Right kidney (tissue), 1 donor: ENCODE data around the gene NBEA.

ENCODE experiments used
- DNase-seq: peaks from one replicate; pipeline ENCODE4 v3.0.0-alpha.2; 2016

The NBEA gene

DNA sequence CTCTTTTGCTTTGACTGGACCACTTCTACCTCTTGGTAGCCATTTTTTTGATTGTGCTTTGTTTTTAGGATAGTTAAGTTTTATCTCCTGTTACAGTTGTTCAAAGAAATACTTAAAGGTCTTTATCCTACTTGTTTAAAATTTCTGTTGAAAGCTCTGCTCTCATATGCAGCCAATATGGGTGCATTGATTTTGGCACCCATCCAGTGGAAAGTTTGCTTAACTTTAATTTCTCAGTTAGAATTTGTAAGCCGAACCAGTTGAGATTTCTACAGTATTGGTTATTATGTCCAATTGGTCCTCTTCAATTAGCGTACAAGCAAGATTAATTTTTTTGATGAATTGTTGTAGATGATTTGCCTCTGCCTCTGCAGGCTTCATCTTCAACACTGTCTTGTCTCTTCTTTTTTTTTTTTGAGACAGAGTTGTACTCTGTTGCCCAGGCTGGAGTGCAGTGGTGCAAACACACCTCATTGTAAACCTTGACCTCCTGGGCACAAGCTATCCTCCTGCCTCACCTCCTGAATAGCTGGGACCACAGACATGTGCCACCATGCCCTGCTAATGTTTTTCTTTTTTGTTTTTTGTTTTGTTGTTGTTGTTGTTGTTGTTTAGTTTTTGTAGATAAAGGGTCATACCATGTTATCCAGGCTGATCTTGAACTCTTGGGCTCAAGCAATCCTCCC, 469.1 kb downstream of the NBEA start:
- no peak for DNase-seq

DNA sequence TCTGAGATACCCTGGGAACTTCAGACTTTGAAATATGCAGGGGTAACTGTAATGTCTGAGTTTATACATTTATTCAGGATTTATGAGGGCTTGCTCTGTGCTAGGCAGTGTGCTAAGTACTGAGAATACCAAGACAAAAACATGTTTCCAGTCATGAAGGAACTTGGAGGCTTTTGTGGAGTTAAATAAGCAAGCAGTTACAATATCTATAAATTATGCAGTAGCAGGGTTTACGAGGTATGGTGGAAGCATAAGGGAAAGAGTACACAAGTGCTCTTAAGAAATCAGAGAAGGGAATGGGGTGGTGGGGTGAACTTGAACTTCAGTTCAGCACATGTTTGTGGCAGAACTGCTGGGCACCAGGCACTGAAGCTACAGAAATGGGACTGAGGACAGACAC, 506.4 kb downstream of the NBEA start:
- DNase-seq, result no peak

DNA sequence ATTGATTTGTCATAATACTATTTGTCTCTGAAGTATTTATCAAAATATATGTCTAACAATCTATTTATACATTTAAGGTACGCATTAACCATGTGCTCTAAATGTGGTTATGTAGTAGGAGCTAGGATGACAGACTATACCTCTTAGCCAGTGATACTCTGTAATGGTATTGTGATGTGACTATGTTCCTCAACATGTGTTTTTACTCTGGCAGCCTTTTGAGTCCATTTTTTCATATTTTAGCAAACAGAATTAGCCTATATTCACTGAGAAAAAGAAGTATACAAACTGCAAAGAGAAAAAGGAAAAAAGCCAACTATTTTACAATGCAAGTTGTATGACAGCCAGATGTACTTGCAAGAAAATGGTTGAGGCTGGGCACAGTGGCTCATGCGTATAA, 507.8 kb downstream of the NBEA start:
- no peak for DNase-seq

DNA sequence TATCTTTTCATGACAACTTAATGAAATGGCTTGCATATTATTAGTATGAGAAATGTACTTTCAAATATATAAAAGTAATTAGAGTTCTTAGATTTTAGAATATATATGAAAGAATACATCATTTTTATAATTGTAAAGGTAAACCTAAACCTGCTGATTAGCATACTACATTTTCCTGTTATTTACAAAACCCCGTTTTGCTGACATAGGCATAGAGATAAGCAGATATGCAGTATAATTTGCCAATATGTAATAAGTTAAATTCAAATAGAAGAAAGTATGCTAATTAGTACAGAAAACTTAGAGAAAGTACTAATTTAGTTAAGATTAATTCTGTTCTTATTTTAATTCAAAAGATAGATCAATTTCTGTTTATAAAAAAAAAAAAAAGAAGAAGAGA, 513.0 kb downstream of the NBEA start:
- DNase-seq, result no peak

DNA sequence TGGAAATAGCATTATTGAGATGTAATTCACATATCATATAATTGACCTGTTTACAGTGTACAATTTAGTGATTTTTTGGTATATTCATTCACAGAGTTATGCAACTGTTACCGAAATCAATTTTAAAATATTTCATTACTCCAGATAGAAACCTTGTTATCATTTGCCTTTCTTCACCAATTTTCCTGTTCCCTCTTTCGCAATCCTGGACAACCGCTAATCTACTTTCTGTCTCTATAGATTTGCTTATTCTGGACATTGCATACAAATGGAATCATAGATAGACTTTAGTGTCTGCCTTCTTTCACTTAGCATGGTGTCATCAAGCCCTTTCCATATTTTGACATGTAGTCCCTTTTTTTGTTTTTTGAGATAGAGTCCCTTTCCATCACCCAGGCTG, 515.2 kb downstream of the NBEA start:
- DNase-seq, result no peak

DNA sequence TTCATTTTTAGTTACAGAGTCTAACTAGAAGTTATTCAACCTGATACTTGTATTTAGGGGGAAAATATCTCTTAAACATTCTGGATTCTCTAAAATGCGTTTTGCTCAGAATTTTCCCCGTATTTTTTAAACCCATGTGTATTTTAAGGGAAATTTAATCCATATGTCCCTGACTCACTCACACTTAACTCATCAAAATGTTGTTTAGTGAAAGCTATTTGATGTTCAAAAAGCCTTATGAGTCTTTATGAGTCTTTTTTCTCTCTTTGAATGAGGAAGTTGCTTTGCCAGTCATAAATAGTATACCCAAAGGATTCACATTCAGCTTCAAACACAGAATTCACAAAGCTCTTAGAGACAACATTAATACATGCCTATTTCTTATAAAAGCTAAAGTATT, 518.0 kb downstream of the NBEA start:
- DNase-seq, result no peak

DNA sequence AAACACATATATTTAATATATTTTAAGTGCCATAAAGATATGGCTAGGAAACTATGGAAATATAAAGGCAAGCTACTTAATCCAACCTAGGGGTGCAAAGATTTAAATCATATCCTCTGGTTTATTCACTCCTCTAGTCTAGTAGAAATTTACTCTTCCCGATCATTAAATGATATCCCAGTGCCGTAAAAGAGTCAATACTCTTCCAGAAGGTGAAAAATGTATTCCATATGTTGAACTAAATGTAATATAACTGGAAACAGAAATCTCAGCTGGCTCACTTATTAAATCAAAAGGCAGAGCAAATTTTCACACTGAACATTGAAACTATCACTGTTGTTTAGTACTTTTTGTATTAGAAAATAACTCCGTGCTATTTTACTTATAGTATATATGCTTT, 523.3 kb downstream of the NBEA start:
- DNase-seq, result no peak

DNA sequence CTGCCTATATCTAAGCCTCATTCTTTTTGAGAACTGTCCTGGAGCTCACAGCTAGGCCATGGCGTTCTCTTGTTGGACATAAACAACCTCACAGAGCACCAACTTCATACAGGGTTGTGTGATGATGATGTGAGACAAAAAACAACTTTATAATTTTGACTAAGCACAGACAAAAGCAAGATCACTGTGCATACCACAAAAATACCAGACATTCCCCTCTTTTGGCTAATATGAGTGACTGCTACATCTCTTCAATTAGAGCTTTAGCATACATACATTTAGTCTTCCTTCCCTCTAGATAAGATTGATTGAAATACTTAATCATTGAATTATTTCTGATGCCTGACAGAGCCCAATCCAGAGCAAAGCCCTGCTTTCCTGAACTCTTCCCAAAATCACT, 526.1 kb downstream of the NBEA start:
- DNase-seq, result no peak

DNA sequence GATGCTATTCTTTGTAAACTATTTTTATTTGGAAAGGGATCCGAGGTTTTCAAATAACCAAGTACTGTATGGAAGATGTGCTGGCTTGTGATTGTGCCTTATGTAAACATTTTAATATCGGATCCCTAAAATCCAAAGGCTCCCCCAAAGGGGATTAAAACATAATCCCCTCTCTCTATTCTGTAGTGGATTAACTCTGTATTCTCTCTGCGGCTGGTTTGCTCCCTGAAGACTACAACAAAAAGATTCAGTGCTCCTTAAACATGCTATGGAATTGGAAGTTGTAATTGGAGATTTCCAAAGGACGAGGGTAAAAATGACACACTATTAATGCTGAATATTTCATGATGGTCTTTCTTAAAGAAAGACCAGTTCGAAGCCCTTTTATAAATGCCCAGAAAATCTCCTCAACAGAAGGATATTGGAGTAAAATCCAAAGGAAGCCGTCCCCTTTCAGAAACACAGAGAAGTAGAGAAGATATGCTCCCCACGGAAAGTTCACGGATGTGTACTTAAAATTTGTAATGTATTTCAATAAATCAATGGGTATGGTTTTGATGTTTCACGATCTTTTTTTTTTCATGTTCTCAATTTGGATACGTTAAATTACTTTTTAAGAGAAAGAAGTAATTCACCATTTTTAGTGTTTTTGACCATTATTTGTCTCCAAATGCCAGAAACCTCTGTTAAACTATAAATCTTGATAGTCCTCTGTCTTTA, 527.9 kb downstream of the NBEA start:
- peak; percentile 13 for DNase-seq

DNA sequence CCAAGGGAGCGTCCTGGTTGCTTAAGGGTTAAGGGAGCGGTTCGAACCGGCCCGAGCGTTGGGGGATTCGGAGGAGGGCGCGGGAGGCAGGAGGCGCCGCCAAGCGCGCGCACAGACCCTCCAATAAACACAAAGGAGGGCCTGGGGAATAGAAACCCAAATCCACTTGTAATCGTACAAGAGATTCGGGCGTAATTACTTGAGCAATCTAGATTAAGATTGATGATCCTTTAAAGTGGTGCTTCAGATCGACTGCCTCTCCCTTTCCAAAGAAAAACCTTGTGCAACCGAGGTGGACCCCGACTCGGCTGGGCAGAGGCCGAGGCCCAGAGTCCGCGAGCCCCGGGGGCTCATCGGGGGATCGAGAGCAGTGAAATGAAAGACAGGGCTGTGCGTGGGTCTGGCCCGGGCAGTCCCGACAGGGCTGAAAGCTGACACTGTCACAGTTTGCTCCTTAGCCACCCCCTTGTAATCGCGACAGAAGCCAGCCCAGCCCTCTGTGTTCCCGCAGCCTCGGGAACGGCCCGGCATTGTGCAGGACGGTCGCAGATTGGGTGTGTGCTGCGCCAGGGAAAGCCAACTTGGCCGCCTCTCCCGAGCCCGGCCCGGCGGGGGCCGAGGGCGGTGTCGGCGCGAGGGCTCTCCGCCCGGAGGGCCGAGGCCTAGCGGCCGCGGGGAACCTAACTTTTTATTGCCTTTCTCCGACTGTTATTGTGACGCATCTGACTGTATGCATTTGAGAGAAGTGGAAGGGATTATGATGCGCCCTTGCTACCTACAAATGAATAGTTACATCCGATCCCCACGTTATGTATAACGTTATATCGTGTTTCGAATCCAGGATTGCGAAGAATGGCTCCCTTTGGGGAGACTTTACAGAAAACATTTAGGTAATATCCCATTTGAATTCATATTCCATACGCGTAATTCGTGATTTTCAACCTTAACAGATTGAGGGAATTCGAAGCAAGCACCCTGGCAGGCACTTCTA, 528.9 kb downstream of the NBEA start:
- peak; percentile 94 for DNase-seq

DNA sequence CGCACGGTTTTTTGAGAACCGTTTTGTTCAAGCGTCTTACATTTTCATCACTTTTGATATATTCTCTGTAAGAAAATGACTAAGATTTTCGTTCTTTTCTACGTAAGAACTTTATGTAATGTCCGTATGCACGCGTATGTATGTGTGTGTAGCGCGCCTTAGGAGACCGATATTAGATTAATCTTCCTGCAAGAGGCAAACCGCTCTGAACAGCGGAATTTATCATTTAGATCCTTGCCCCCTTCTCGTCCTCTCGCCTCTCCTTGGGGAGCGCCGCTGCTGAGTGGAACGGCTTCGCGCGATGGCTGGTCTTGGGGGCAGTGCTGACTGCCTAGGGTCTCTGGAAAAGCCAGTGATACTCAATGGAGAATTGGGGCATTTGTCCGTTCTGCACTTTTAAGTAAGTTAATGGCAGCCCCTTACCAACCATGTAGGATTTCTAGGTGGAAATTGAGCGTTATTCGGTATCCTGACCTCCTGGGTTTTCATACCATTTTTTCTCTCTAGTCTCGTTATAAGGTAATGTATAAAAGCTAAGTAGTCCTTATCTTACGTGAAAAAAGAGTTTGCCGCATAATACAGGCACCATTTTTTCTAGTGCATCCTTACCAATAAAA, 529.7 kb downstream of the NBEA start:
- peak; percentile 71 for DNase-seq

DNA sequence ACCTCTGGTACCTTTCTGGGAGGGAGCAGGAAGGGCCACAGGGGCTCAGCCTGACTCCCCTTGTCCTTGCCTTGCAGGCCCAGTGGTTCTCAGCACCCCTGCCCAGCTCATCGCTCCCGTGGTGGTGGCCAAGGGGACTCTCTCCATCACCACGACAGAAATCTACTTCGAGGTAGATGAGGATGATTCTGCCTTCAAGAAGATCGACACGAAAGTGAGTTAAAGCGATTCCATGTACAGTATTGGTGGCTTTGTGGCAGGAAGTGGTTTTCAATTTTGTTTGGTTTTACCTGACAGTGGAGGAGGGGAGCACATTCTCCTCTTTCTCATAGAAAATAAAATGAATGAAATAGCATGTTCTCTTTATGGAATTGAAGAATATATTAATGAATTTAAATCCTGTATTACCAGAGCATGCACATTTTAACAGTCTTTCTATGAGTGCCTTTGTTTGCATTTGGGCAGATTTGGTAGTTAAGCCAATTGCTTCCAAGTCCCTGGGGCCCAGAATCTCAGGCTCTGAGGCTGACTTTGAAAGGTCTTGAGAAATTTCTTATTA, 530.3 kb downstream of the NBEA start:
- DNase-seq, result peak; percentile 54

DNA sequence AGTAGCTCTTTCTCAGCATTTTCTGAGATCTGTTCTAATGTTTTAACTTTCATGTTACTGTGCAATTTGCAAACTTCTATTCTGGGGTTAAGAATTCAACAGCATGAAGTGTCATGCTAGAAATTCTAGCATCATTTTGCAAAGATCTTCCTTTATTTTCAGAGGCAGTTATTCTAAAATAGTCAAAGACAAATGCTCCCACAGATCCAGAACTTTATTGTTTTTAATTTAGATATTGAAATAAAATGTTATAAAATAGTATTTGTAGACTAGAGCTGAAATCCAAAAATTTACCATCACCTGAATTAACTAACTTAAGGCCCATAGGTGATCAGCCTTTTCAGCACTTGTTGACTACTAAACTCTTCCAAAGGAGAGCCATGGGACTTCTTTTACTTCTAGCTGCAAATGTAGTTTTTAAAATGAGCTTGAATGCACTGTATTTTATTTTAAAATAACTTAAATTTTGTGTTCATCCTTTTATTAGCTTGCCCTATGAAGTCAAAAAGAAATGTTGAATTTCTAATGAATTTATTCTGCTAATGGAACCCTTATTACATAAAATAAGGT, 531.2 kb downstream of the NBEA start:
- DNase-seq, result peak; percentile 17

DNA sequence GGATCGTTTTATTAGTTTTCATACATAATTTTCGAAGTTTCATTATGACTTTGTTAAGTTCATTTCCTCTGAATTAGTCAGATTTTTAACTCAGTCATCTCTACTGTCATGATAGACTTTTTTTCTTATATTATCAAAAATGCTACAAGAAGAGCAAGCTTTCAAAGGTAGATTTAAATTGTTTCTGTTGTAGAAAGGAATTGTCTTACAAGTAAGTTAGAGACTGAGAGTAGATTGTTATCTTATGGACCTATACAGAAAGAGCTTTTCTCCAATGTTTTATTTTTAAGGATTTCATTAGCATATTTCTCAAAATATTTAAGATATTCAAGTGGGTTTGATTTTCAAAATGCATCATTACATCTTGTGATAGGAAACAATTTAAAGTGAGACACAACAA, 531.7 kb downstream of the NBEA start:
- DNase-seq, result peak; percentile 10

DNA sequence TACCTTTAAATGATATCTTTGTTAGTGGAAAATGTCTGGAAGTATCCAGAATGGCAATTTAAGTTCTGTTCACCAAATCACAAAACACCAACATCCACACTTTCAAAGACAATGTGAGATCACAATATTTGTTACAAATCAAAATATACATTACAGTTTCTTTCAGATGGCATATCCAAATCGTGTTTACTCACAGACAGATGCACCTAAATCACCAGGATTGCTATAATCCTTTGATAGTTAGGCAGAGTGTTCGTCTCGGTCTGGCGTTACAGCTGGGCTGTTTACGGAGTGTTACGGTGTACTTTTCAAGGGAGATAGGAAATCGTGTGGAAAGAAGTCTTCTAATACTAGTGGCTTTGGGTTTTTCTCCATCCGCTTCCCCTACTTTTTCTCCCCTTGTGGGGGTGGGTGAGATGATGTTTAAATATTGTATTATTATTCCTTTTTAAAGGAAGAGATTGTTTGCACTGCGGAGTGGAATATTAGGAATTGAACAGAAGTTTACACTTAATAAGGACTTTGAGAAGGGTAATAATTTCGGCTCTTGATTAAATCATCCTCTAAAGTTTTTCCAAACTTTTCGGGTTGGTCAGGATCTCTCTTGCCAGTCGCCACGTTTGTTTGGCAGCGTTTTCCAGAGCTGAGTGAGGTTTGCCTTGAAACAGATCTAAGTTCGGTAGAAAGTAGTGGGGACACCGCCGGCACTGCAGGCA, 532.6 kb downstream of the NBEA start:
- DNase-seq, result peak; percentile 64

DNA sequence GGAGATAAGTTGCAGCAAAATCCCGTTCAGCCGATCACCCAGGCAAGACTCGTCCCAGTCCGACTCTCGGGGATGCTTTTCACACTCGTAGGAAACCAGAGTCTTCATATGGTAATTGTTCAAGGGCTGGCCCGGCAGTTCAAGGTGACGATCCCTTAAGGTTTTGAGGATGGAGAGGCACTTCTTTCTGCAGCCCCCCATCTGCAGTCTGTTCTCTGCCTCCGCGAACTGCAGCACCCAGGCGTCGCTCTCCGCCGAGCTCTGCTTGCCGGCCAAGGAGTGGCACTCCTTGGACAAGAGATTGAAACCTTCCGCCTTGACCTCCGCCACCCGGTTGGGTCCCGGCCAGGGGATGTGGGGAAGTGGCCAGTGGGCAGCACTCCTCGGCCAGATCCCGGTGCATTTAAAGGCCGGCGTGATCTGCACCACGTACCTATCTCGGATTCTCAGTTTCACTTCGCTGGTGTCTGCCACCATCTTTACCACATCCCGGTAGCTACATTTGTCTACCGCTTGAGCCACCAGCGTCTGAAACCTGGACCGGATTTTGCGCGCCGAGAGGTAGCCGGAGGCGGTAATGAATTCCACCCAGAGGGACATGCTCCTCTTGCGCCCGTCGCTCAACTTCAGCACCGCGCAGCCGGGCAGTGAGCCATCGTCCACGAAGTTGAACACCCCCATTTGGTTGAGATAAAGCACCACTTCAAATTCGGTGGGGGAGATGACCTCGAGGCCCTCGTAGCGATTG, 533.3 kb downstream of the NBEA start:
- peak; percentile 83 for DNase-seq

DNA sequence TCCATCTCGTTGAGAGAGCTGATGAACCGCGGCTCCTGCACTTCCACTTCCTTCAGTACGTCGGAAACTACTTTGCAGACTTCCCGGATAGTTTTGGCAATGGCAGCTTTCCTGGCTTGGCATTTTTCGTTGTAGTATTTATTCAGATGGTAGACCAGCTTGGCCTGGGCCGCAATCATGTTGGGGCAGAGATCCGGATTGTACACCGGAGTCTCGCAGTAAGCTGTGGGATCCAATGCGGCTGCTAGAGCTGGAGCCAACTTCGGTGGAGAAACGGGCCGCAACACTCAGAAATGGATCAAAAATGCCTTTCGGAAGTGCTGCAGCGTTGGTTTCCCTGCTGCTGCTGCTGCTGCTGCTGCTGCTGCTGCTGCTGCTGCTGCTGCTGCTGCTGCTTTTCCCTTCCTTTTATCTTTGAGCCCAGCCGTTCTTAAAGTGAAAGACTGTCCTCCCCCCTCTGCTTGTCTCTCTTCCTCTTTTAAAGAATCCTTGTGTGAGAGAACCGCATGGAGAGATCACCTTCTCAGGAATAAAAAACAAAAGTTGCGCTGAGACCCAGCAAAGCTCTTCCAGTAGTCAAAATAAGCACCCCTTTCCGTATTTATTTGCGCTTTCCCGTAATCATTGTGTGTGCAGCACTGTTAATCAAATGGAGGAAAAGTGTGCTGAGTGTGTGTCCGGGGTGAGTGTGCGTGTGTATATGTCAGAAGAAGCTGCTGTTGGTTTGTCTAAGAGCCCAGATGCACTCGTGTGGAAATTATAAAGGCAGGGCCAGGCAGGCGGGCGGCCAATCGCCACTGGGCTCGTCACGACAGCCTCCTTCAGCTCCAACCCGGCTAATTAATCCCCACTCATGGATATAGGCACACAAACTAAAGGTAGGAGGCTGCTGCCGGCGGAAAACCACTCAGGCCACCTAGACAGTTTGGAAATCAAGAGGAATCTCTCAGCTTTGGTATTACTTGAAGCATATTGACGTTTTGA, 534.2 kb downstream of the NBEA start, which contains the start of gene MAB21L1:
MAB21L1 (minus strand) TSS at position 730 of the 984 bp plus-strand sequence; CDS start at position 179, 551 bp downstream.
- DNase-seq, result peak; percentile 80

DNA sequence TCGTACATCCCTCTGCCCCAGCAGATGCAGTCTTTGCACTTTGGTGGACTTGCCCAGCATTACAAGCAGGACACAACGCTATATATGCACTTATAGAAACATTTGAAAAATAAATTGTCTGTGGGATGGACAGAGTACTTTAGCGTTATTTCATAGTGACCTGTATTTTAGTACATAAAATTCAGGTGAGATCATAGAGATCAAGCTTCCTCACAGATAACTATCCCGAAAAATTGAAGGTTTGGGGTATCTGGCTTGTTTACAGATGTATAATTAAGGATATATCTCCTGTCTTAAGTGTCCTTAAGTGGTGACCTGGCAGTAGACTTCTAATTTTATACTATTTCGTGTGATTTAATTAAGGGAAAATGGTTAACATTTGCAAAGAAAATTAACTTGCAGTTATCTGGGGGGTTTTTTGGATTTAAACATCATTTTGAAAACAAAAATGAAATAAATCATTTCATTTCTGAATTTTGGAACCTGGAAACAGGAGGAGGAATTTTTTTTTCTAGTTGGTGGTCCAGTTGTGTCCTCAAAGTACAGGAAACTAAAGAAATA, 535.4 kb downstream of the NBEA start:
- no peak for DNase-seq
